GM18951 (cell line): ENCODE results near the gene NPAS2.

Experiments used
- POLR2A ChIP-seq: IDR thresholded peaks from 4 replicates; pipeline ENCODE4 v1.6.1; 2011; ENCODE audit warnings: mild to moderate bottlenecking; ENCODE audit not compliant: insufficient read length, insufficient read depth; ENCODE audit errors: extremely low read depth
- in situ Hi-C: fragments of 300-500 bp; cut with MboI; formaldehyde crosslinking; loops from one replicate; pipeline ENCODE4 v1.12.0; 2022; ENCODE audit warnings: low sequenced_read_pairs, mixed read lengths, inconsistent platforms; ENCODE audit not compliant: unreplicated experiment

NPAS2 gene

DNA sequence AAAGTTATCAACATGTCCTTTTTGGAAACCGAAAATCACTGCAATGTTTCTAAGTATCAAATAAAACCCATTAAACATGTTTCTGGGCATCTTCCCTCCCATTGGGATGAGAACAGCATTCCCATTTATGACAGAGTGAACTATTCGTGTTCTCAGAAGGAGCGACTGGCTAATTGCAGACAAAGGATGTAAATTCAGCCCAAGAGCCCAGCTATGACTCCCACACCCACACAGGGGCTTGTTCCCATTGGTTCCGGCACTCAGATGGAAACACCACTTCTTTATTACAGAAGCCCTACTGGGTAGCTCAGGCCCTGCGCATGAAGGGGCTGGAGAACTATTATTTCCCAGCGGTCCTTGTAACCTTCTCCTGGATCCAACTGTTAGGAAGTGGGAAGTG, 16.6 kb upstream of the NPAS2 start:
- TF ChIP-seq POLR2A: no peak
- in situ Hi-C loops: no loop called here

DNA sequence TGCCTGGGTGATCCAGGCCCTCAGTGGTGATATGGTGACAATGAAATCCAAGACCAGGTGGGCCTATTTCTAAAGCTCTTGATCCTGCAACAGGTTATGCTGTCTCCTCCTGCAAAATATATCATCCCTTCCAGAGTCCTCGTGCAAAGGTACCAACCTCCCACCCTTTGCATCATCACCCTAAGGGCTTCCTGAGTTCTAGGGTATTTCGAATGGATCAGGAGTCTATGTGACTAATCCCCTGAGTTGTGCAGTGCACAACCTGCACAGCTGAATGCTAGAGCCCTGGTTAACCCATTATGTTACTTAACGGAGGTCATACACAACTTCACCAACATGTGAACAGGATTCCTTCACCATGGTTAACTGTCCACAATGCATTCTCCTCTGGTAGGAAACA, 13.4 kb upstream of the NPAS2 start:
- in situ Hi-C loops: no loop called here
- no peak for TF ChIP-seq POLR2A

- TF ChIP-seq POLR2A: no peak
- in situ Hi-C loops: no loop called here
These were observed 12.2 kb upstream of the NPAS2 start for GRCh38 chr2:100807707-100808106.

DNA sequence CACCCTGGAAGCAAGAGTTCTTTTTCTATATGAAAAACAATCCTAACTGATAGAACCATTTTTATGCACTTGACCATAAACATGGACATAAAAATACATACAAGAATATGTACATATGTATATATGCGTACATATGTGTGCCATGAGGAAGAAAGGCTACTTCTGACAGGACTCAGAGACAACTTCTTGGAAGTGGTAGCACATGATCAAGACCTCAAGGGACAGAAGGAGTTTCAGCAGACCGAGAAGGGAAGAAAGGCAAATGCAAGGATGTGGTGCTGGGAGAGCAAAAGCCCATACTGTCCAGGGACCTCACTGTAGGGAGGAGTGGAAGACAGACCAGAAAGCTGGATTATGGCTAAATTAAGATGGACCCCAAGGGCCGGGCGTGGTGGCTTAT, 11.4 kb upstream of the NPAS2 start:
- in situ Hi-C loops: no loop called here
- TF ChIP-seq POLR2A: no peak

DNA sequence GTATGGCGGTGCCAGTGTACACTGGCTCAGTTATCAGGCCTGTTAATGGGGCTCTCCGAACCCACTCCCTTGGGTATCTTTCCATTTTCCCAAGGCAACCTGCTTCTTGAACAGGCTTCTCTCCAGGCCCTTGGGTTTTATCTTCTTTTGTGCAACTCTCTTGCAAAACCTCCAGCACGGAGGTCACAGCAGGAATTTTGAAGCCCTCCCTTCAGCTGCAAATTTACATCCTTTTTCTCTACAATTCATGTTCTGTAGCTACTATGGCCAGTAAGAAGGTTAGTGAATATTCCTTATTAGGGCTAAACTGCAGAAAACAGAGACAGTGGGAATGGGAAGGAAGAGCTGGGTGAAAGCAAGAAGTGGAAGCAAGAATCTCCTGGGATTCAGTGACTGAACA, 10.4 kb upstream of the NPAS2 start:
- in situ Hi-C loops: no loop called here
- no peak for TF ChIP-seq POLR2A

GRCh38 chr2:100810603-100811145, 9.3 kb upstream of the NPAS2 start:
- in situ Hi-C loops: no loop called here
- TF ChIP-seq POLR2A: no peak

DNA sequence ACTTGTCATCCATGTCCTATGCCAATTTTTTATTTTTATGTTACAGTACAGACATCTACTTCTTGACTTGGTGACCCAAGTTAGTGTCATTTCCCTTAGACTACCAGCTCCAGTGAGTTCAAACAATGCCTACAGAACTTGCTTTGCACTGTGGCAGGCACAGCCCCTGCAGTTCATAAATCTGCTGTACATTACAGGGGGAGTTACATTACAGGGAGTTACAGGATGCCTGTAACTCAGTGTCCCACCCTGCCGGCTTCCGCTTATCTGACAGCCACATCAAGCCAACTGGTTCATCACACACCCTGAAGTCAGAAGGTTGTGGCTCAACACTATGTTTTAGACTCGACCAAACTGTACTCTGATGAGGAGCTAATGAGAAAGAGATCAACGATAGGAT, 7.8 kb upstream of the NPAS2 start:
- no peak for TF ChIP-seq POLR2A
- in situ Hi-C loops: no loop called here

DNA sequence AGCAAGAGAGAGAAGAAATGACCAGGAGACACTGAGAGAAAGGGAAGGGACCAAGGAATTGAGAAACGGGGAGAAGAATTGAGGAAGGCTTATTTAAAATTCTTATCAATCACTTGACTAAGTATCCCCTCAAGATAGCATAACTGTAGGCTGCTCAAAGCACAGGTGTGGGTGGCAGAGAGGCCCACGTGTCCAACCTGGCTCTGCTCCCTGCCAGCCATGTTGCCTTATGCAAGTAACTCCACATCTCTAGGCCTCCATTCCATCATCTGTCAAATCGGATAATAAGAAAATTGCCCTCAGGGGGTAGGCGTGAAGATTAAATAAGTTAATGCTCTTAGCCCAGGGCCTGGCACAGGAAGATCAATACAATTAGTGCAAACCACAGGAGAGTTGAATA, 7.4 kb upstream of the NPAS2 start:
- no peak for TF ChIP-seq POLR2A
- in situ Hi-C loops: no loop called here

DNA sequence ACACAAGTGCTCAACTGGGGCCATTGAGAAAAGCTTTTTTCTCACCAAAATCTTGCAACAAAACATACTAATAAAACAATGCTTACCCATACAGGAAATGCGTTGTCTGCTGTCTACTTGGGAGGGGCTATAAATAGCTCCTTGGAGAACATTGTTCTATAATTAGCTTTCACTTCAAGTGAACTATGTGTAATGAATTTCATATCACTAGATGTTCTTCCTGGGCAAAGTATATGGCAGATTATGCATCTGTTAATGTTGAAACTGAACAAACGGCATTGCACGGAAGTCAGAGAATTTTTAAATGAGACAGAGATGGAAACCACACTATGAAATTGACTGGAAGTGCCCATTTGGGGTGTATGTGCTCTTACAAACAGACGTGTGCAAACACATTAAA, 6.4 kb upstream of the NPAS2 start:
- in situ Hi-C loops: no loop called here
- TF ChIP-seq POLR2A: no peak

- in situ Hi-C loops: no loop called here
- no peak for TF ChIP-seq POLR2A
These were observed 5.9 kb upstream of the NPAS2 start for GRCh38 chr2:100814043-100814442.

GRCh38 chr2:100814453-100814852, 5.5 kb upstream of the NPAS2 start:
- TF ChIP-seq POLR2A: no peak
- in situ Hi-C loops: no loop called here

GRCh38 chr2:100817388-100817985, 2.5 kb upstream of the NPAS2 start:
- TF ChIP-seq POLR2A: no peak
- in situ Hi-C loops: no loop called here

GRCh38 chr2:100818003-100818605, 1.8 kb upstream of the NPAS2 start:
- in situ Hi-C loops: no loop called here
- TF ChIP-seq POLR2A: no peak

DNA sequence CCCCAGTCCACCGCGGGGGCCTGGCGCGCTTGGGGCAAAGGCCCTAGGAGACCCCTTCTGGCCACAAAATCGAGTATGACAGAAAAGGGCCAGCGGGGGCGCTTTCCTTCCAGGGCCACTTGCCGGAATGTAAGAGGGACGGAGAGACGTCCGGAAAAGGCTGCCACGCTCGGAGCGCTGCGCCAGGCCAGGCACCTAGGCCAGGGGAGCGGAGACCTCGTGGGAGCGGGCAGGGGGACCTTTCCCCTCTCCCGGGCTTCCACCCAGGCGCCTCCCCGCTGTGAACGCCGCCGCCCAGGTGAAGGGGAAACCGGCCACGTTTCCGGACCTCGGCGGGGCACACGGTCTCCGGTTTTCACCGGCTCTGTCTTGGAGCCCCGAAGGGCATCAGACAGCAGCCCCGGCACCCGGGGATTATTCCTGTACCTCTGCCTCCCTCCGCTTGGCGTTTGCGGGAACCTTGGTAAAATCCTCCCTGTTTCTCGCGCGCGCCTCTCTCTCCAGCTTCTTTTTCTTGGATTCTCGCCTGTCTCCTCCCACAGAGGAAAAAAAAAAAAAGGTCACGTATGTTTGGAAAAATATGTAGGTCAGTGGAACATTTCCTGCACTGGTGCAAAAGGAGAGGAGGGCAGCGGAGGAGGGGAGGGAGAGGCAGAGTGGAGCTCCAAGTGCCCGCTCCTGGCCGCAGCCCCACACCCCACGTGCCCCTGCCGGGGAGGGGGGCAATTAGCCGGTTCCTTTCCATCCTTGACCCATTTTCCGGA, 1.2 kb upstream of the NPAS2 start:
- in situ Hi-C loops: no loop called here
- TF ChIP-seq POLR2A: no peak

- in situ Hi-C loops: no loop called here
- no peak for TF ChIP-seq POLR2A
These were observed 259 bp downstream of the NPAS2 start for GRCh38 chr2:100820273-100820522.
